HEK293 (cell line): Measurements from ENCODE around the gene FOXP1.
A peak's percentile ranks its signal among the peaks of the same experiment; 100 is the strongest.

Experiments used
- CTCF ChIA-PET: fragments of 350-600 bp; formaldehyde crosslinking; extraction: SDS; loops from one replicate; lab custom pipeline; 2021; ENCODE audit warnings: antibody characterized with exemption; lab: Yijun Ruan, JAX
- POLR2A ChIA-PET: fragments of 300-600 bp; formaldehyde crosslinking; extraction: SDS; loops from one replicate; lab custom pipeline; 2020; ENCODE audit warnings: antibody characterized with exemption, inconsistent platforms; lab: Yijun Ruan, JAX
- H3K27ac ChIP-seq: fragments of 200-500 bp; sonication (Bioruptor generic); 2 replicates; pipeline ENCODE4 v1.5.1; 2014; ENCODE audit warnings: low read depth, low read length, control low read depth, inconsistent platforms; ENCODE audit errors: extremely low read depth
- H3K36me3 ChIP-seq, 2 experiments: fragments of 200-500 bp in 1 of 2; sonication (Bioruptor generic) in 1 of 2; 1 replicate in 1 of 2; 2 replicates in 1 of 2; pipeline ENCODE4 v1.5.1; 2014 to 2017; ENCODE audit warnings: inconsistent platforms in 2 of 2, low read length in 2 of 2; ENCODE audit not compliant: control insufficient read depth in 2 of 2, insufficient read depth in 1 of 2
- H3K4me1 ChIP-seq: fragments of 200-500 bp; sonication (Bioruptor generic); 2 replicates; pipeline ENCODE4 v1.5.1; 2014; ENCODE audit warnings: mild to moderate bottlenecking, low read length, inconsistent platforms; ENCODE audit not compliant: control insufficient read depth, insufficient read depth
- H3K4me3 ChIP-seq: 2 replicates; pipeline ENCODE4 v1.5.1; 2011; ENCODE audit warnings: low read depth, mild to moderate bottlenecking, control low read depth, low read length, moderate library complexity
- H3K9me3 ChIP-seq: fragments of 200-500 bp; sonication (Bioruptor generic); 2 replicates; pipeline ENCODE4 v1.5.1; 2014; ENCODE audit warnings: low read depth, low read length, inconsistent platforms; ENCODE audit not compliant: control insufficient read depth, insufficient read depth
- KLF1 ChIP-seq: fragments of 450-650 bp; formaldehyde crosslinking; IDR thresholded peaks from 2 replicates; pipeline ENCODE4 v1.5.1; 2016; ENCODE audit warnings: missing biosample characterization, missing genetic modification characterization
- OSR2 ChIP-seq: fragments of 450-650 bp; formaldehyde crosslinking; IDR thresholded peaks from 2 replicates; pipeline ENCODE4 v1.5.1; 2016; ENCODE audit warnings: missing biosample characterization, missing genetic modification characterization
- OVOL3 ChIP-seq: fragments of 450-650 bp; formaldehyde crosslinking; IDR thresholded peaks from 2 replicates; pipeline ENCODE4 v1.5.1; 2016; ENCODE audit warnings: missing biosample characterization, missing genetic modification characterization
- YY1 ChIP-seq: fragments of 450-650 bp; formaldehyde crosslinking; IDR thresholded peaks from 2 replicates; pipeline ENCODE4 v1.5.1; 2018; ENCODE audit warnings: missing biosample characterization, missing genetic modification characterization
- ZBTB20 ChIP-seq: fragments of 450-650 bp; formaldehyde crosslinking; IDR thresholded peaks from 2 replicates; pipeline ENCODE4 v1.5.1; 2016; ENCODE audit warnings: missing biosample characterization, missing genetic modification characterization
- ZFHX2 ChIP-seq: fragments of 450-650 bp; formaldehyde crosslinking; conservative IDR thresholded peaks from 2 replicates; pipeline ENCODE4 v1.5.1; 2016; ENCODE audit warnings: missing biosample characterization, missing genetic modification characterization
- ZIC2 ChIP-seq: fragments of 450-650 bp; formaldehyde crosslinking; IDR thresholded peaks from 2 replicates; pipeline ENCODE4 v1.5.1; 2016; ENCODE audit warnings: missing biosample characterization, missing genetic modification characterization
- ZNF112 ChIP-seq: fragments of 450-650 bp; formaldehyde crosslinking; IDR thresholded peaks from 2 replicates; pipeline ENCODE4 v1.5.0; 2017; ENCODE audit warnings: missing biosample characterization, missing genetic modification characterization
- ZNF132 ChIP-seq: fragments of 450-650 bp; formaldehyde crosslinking; IDR thresholded peaks from 2 replicates; pipeline ENCODE4 v1.5.1; 2017; ENCODE audit warnings: missing biosample characterization, missing genetic modification characterization, borderline replicate concordance
- ZNF274 ChIP-seq, 2 experiments: fragments of 200-500 bp in 1 of 2; fragments of 450-650 bp in 1 of 2; sonication (Bioruptor generic) in 1 of 2; formaldehyde crosslinking in 1 of 2; IDR thresholded peaks; 2 replicates each; pipeline versions ENCODE4 v1.5.1 to v1.6.1; 2014 to 2016; ENCODE audit warnings: borderline replicate concordance in 1 of 2, inconsistent platforms in 1 of 2, low read length in 1 of 2, missing biosample characterization in 1 of 2, missing genetic modification characterization in 1 of 2
- ZNF335 ChIP-seq: fragments of 450-650 bp; formaldehyde crosslinking; conservative IDR thresholded peaks from 2 replicates; pipeline ENCODE4 v1.5.1; 2016; ENCODE audit warnings: missing biosample characterization, missing genetic modification characterization
- ZNF341 ChIP-seq: fragments of 450-650 bp; formaldehyde crosslinking; IDR thresholded peaks from 2 replicates; pipeline ENCODE4; 2016; ENCODE audit warnings: low read depth, missing biosample characterization, missing genetic modification characterization
- ZNF600 ChIP-seq: fragments of 450-650 bp; formaldehyde crosslinking; IDR thresholded peaks from 2 replicates; pipeline ENCODE4 v1.5.1; 2016; ENCODE audit warnings: missing biosample characterization, missing genetic modification characterization
- ZNF629 ChIP-seq: fragments of 450-650 bp; formaldehyde crosslinking; IDR thresholded peaks from 2 replicates; pipeline ENCODE4 v1.5.1; 2017; ENCODE audit warnings: missing biosample characterization, missing genetic modification characterization
- ZNF658 ChIP-seq: fragments of 450-650 bp; formaldehyde crosslinking; IDR thresholded peaks from 2 replicates; pipeline ENCODE4; 2016; ENCODE audit warnings: missing biosample characterization, missing genetic modification characterization
- ZNF660 ChIP-seq: fragments of 450-650 bp; IDR thresholded peaks from 2 replicates; pipeline ENCODE4 v1.5.1; 2018; ENCODE audit warnings: missing biosample characterization, mild to moderate bottlenecking, missing genetic modification characterization
- ZNF777 ChIP-seq: fragments of 450-650 bp; formaldehyde crosslinking; IDR thresholded peaks from 2 replicates; pipeline ENCODE4 v1.5.1; 2017; ENCODE audit warnings: missing biosample characterization, missing genetic modification characterization, borderline replicate concordance
- ZNF792 ChIP-seq: fragments of 450-650 bp; formaldehyde crosslinking; IDR thresholded peaks from 2 replicates; pipeline ENCODE4 v1.5.1; 2016; ENCODE audit warnings: missing biosample characterization, missing genetic modification characterization
- ZSCAN16 ChIP-seq: fragments of 450-650 bp; formaldehyde crosslinking; IDR thresholded peaks from 2 replicates; pipeline ENCODE4 v1.5.1; 2016; ENCODE audit warnings: missing biosample characterization, missing genetic modification characterization
- TF ChIP-seq, protein P1 (sequence below): IDR thresholded peaks from 2 replicates; pipeline ENCODE4 v1.6.1; 2011; ENCODE audit warnings: mild to moderate bottlenecking, low read depth, low read length, borderline replicate concordance
- TF ChIP-seq, protein P2 (sequence below): fragments of 450-650 bp; formaldehyde crosslinking; IDR thresholded peaks from 2 replicates; pipeline ENCODE4 v1.5.1; 2016; ENCODE audit warnings: missing biosample characterization, missing genetic modification characterization
- TF ChIP-seq, protein P3 (sequence below): fragments of 450-650 bp; formaldehyde crosslinking; IDR thresholded peaks from 2 replicates; pipeline ENCODE4 v1.5.1; 2016; ENCODE audit warnings: missing biosample characterization, missing genetic modification characterization
- TF ChIP-seq, protein P4 (sequence below): fragments of 450-650 bp; formaldehyde crosslinking; IDR thresholded peaks from 2 replicates; pipeline ENCODE4 v1.5.1; 2016; ENCODE audit warnings: missing biosample characterization, missing genetic modification characterization, low read depth
- TF ChIP-seq, protein P5 (sequence below): fragments of 450-650 bp; formaldehyde crosslinking; IDR thresholded peaks from 2 replicates; pipeline ENCODE4 v1.5.1; 2016; ENCODE audit warnings: missing biosample characterization, missing genetic modification characterization
- TF ChIP-seq, protein P6 (sequence below): fragments of 450-650 bp; formaldehyde crosslinking; IDR thresholded peaks from 2 replicates; pipeline ENCODE4 v1.5.1; 2016; ENCODE audit warnings: missing biosample characterization, missing genetic modification characterization

Gene FOXP1

DNA sequence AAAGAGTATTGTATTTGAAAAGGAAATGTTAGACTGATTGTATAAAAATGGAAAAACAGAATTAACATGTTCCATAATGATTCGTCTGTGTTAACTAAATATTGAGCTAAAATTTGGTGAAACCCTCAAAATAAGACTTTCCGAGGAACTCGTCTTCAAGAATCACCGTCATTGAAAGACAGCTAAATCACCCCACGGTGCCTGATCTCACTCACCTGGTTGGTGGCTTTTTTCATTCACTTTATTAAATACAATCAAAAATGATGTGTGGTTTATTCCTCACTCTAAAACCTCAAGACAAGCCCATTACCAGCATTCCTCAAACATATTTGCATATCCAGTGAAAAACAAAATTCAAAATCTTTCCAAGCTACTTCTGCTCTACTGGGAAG is 153.9 kb downstream of the FOXP1 start (continued):
- TF ChIP-seq, protein P1, sequence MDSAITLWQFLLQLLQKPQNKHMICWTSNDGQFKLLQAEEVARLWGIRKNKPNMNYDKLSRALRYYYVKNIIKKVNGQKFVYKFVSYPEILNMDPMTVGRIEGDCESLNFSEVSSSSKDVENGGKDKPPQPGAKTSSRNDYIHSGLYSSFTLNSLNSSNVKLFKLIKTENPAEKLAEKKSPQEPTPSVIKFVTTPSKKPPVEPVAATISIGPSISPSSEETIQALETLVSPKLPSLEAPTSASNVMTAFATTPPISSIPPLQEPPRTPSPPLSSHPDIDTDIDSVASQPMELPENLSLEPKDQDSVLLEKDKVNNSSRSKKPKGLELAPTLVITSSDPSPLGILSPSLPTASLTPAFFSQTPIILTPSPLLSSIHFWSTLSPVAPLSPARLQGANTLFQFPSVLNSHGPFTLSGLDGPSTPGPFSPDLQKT, result no peak

DNA sequence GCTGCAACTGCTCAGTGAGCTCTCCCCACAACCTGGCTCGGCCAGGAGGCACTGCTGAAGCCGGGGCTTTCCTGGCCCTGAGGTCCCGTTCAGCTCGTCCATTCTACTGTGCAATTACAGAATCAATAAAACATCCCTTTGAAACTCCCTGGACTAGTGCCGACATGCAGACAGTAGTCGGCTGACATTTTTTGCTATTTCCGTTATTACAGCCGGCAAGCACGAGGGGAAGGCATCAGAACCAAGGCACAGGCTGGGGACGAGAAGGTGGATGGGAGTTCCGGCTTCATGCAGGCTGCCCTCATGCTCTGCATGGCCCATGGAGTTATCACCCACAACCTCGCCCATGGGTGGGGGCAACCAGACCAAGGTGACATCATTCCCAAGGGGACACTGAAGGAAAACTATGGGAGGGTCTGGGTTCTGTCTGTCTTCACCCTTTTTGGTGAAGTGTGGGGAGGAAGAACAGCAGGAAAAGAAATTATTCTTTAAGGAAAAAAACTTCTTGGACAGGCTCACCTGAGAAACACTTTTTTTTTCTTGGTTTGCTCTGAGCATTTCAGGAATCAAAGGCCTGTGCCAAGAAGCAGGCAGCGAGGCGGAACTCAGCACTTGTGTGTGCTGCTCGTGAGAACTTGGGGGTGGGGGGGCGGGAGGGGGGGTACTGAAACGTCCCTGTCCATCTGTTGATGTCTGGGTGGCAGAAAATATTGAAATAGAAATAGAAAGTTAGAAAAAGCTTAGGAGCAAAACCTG is 154.5 kb downstream of the FOXP1 start:
- Histone ChIP-seq H3K4me1 (peaks cover 2% of the 10 kb centered on the region; the same call in 1 of the 2 replicates), H3K9me3 (no peaks in the 10 kb centered on the region), H3K36me3 (no peaks in the 10 kb centered on the region; a peak in 1 of 3 replicates), H3K4me3 (no peak overlapping the region; the same call in 1 of the 2 replicates), H3K27ac (no peak overlapping the region)
- ChIA-PET CTCF (interaction anchor here (0.6 kb wide), 1 partner anchor 140 kb away, joined by 3 read pairs; no protein-coding TSS in a partner anchor), POLR2A (no interaction called here)
- TF ChIP-seq ZNF792 (tag by site-specific recombination) (no peak), ZIC2 (tag by site-specific recombination) (no peak), ZNF658 (tag by site-specific recombination) (no peak), ZNF660 (peak; percentile 15; the same call in 1 of the 2 replicates), ZNF629 (tag by site-specific recombination) (no peak), YY1 (tag by site-specific recombination) (no peak), ZFHX2 (tag by site-specific recombination) (no peak), OVOL3 (no peak), KLF1 (tag by site-specific recombination) (peak; percentile 85), ZBTB20 (tag by site-specific recombination) (no peak), ZSCAN16 (no peak), ZNF335 (tag by site-specific recombination) (peak; percentile 52), ZNF600 (tag by site-specific recombination) (peak; percentile 52; the same call in 1 of the 2 replicates), ZNF132 (no peak), ZNF341 (tag by site-specific recombination) (no peak), ZNF274 (IDR thresholded peaks at IDR 0.05; ENCODE audit: low read length) (no peak), ZNF274 (tag by site-specific recombination; IDR thresholded peaks at IDR 0.05; ENCODE audit: borderline replicate concordance) (no peak), ZNF112 (tag by site-specific recombination) (no peak), ZNF777 (tag by site-specific recombination) (no peak), OSR2 (tag by site-specific recombination) (peak; percentile 53; the same call in 1 of the 2 replicates)
- TF ChIP-seq, protein P2, sequence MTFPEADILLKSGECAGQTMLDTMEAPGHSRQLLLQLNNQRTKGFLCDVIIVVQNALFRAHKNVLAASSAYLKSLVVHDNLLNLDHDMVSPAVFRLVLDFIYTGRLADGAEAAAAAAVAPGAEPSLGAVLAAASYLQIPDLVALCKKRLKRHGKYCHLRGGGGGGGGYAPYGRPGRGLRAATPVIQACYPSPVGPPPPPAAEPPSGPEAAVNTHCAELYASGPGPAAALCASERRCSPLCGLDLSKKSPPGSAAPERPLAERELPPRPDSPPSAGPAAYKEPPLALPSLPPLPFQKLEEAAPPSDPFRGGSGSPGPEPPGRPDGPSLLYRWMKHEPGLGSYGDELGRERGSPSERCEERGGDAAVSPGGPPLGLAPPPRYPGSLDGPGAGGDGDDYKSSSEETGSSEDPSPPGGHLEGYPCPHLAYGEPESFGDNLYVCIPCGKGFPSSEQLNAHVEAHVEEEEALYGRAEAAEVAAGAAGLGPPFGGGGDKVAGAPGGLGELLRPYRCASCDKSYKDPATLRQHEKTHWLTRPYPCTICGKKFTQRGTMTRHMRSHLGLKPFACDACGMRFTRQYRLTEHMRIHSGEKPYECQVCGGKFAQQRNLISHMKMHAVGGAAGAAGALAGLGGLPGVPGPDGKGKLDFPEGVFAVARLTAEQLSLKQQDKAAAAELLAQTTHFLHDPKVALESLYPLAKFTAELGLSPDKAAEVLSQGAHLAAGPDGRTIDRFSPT (tag by site-specific recombination), result peak; percentile 82
- TF ChIP-seq, protein P3, sequence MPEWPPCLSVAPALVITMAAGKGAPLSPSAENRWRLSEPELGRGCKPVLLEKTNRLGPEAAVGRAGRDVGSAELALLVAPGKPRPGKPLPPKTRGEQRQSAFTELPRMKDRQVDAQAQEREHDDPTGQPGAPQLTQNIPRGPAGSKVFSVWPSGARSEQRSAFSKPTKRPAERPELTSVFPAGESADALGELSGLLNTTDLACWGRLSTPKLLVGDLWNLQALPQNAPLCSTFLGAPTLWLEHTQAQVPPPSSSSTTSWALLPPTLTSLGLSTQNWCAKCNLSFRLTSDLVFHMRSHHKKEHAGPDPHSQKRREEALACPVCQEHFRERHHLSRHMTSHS, result no peak
- TF ChIP-seq, protein P4, sequence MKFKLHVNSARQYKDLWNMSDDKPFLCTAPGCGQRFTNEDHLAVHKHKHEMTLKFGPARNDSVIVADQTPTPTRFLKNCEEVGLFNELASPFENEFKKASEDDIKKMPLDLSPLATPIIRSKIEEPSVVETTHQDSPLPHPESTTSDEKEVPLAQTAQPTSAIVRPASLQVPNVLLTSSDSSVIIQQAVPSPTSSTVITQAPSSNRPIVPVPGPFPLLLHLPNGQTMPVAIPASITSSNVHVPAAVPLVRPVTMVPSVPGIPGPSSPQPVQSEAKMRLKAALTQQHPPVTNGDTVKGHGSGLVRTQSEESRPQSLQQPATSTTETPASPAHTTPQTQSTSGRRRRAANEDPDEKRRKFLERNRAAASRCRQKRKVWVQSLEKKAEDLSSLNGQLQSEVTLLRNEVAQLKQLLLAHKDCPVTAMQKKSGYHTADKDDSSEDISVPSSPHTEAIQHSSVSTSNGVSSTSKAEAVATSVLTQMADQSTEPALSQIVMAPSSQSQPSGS, result no peak
- TF ChIP-seq, protein P5, sequence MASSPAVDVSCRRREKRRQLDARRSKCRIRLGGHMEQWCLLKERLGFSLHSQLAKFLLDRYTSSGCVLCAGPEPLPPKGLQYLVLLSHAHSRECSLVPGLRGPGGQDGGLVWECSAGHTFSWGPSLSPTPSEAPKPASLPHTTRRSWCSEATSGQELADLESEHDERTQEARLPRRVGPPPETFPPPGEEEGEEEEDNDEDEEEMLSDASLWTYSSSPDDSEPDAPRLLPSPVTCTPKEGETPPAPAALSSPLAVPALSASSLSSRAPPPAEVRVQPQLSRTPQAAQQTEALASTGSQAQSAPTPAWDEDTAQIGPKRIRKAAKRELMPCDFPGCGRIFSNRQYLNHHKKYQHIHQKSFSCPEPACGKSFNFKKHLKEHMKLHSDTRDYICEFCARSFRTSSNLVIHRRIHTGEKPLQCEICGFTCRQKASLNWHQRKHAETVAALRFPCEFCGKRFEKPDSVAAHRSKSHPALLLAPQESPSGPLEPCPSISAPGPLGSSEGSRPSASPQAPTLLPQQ (tag by site-specific recombination), result no peak
- TF ChIP-seq, protein P6, sequence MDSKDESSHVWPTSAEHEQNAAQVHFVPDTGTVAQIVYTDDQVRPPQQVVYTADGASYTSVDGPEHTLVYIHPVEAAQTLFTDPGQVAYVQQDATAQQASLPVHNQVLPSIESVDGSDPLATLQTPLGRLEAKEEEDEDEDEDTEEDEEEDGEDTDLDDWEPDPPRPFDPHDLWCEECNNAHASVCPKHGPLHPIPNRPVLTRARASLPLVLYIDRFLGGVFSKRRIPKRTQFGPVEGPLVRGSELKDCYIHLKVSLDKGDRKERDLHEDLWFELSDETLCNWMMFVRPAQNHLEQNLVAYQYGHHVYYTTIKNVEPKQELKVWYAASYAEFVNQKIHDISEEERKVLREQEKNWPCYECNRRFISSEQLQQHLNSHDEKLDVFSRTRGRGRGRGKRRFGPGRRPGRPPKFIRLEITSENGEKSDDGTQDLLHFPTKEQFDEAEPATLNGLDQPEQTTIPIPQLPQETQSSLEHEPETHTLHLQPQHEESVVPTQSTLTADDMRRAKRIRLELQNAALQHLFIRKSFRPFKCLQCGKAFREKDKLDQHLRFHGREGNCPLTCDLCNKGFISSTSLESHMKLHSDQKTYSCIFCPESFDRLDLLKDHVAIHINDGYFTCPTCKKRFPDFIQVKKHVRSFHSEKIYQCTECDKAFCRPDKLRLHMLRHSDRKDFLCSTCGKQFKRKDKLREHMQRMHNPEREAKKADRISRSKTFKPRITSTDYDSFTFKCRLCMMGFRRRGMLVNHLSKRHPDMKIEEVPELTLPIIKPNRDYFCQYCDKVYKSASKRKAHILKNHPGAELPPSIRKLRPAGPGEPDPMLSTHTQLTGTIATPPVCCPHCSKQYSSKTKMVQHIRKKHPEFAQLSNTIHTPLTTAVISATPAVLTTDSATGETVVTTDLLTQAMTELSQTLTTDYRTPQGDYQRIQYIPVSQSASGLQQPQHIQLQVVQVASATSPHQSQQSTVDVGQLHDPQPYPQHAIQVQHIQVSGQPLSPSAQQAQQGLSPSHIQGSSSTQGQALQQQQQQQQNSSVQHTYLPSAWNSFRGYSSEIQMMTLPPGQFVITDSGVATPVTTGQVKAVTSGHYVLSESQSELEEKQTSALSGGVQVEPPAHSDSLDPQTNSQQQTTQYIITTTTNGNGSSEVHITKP (tag by site-specific recombination), result peak; percentile 71
